Subcutaneous adipose tissue (tissue), 4 donors: ENCODE data around the gene ATP8A2. TPM values are rescaled to one million over a fixed set of nuclear protein-coding genes. Genes with fewer than 3 reads are reported as not detected.

Experiments used
- total RNA-seq, 4 donors: library from RNA; depleted of rRNA; stranded (reverse); fragments of >200 nt; gene quantifications; one replicate each; pipeline ENCODE4 v1.1.0, GENCODE V29; 2016
- TF ChIP-seq, protein P1 (sequence below): fragments of 450-650 bp; IDR thresholded peaks from one replicate; pipeline ENCODE4 v1.5.1; 2016; ENCODE audit warnings: low read depth, mild to moderate bottlenecking, control low read depth, antibody characterized with exemption, moderate library complexity

ATP8A2 gene
- total RNA-seq, 4 donors from 2014 or later = under 0.01 to 0.17 TPM; not detected in 2

DNA sequence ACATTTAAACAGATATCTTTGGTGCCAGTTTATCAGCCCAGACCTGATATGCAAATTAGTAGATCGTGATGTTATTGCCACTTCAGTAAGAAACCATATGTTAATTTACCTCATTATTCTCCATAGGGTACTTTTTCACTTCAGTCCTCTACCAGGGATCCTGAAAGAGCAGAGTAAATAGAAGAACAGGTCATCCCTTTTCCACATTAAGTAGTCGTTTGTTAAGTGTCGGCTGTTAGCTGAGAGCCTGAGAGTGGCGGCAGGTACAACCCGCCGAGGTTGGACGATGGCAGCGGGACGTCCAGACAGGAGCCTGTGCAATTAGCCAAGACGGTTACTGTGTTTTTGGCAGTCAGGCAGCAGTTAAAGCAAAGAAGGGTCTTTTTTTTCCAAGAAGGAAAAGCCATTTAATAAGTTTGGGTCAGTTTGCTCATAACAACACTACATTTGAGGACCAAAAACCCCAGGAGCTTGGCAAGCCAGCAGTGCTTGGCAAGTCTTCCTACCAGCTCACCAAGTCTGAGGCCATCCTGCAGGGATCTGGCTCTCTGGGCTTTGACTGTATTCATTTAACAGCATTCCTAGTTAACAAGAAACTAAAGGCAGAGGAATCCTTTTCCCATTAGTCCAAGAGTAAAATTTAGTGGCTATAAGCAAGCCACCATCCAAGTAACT, 448.2 kb downstream of the ATP8A2 start:
- TF ChIP-seq, protein P1, sequence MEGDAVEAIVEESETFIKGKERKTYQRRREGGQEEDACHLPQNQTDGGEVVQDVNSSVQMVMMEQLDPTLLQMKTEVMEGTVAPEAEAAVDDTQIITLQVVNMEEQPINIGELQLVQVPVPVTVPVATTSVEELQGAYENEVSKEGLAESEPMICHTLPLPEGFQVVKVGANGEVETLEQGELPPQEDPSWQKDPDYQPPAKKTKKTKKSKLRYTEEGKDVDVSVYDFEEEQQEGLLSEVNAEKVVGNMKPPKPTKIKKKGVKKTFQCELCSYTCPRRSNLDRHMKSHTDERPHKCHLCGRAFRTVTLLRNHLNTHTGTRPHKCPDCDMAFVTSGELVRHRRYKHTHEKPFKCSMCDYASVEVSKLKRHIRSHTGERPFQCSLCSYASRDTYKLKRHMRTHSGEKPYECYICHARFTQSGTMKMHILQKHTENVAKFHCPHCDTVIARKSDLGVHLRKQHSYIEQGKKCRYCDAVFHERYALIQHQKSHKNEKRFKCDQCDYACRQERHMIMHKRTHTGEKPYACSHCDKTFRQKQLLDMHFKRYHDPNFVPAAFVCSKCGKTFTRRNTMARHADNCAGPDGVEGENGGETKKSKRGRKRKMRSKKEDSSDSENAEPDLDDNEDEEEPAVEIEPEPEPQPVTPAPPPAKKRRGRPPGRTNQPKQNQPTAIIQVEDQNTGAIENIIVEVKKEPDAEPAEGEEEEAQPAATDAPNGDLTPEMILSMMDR = no peak

- TF ChIP-seq, protein P1 = no peak
Measured at GRCh38 chr13:25821776-25822175, 450.0 kb downstream of the ATP8A2 start.

GRCh38 chr13:25827831-25828465, 456.2 kb downstream of the ATP8A2 start:
- TF ChIP-seq, protein P1 = no peak

DNA sequence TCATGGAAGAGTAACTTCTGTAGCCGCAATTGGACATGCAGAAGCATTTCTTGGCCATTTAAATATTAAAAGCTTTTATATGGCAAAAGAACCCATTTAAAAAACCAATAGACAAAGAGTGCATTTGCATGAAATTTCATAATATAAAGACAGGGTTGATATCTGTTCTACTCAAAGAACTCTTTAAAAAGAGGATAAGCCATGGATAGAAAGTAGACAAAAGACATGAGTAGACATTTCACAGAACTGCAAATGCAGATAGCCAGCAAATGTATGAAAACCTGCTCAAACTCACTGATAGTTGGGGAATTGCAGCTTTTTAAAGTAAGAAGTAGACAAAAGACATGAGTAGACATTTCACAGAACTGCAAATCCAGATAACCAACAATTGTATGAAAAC, 462.0 kb downstream of the ATP8A2 start:
- TF ChIP-seq, protein P1 = no peak

- TF ChIP-seq, protein P1 = no peak
Measured at GRCh38 chr13:25836574-25837336, 465.0 kb downstream of the ATP8A2 start.

GRCh38 chr13:25839371-25839770, 467.6 kb downstream of the ATP8A2 start:
- TF ChIP-seq, protein P1 = no peak

GRCh38 chr13:25840261-25840660, 468.5 kb downstream of the ATP8A2 start:
- TF ChIP-seq, protein P1 = no peak
